WERI-Rb-1 (cell line): ENCODE data around the gene PUM2.

ENCODE experiments used
- DNase-seq: peaks from one replicate; pipeline ENCODE4 v3.0.0-alpha.2; 2020
- H3K27ac ChIP-seq: fragments of 250-450 bp; sonication (Bioruptor Pico); 2 replicates; pipeline ENCODE4 v1.5.1; 2020; ENCODE audit warnings: mild to moderate bottlenecking, moderate library complexity
- H3K27me3 ChIP-seq: fragments of 250-450 bp; sonication (Bioruptor Pico); 2 replicates; pipeline ENCODE4 v1.5.1; 2021; ENCODE audit warnings: mild to moderate bottlenecking, low read depth, moderate library complexity; ENCODE audit not compliant: insufficient read depth, severe bottlenecking
- H3K36me3 ChIP-seq: fragments of 250-450 bp; sonication (Bioruptor Pico); 2 replicates; pipeline ENCODE4 v1.5.1; 2020; ENCODE audit warnings: mild to moderate bottlenecking, moderate library complexity
- H3K4me3 ChIP-seq: 2 replicates; pipeline ENCODE4 v1.5.1; 2011; ENCODE audit warnings: low read depth, mild to moderate bottlenecking, control low read depth, low read length
- H3K9me3 ChIP-seq: fragments of 250-450 bp; sonication (Bioruptor Pico); 2 replicates; pipeline ENCODE4 v1.5.1; 2021; ENCODE audit warnings: mild to moderate bottlenecking, moderate library complexity; ENCODE audit not compliant: severe bottlenecking
- CTCF ChIP-seq: IDR thresholded peaks from 2 replicates; pipeline ENCODE4 v1.5.1; 2011; ENCODE audit warnings: low read depth, mild to moderate bottlenecking, control low read depth, inconsistent platforms, low read length

PUM2 gene

DNA sequence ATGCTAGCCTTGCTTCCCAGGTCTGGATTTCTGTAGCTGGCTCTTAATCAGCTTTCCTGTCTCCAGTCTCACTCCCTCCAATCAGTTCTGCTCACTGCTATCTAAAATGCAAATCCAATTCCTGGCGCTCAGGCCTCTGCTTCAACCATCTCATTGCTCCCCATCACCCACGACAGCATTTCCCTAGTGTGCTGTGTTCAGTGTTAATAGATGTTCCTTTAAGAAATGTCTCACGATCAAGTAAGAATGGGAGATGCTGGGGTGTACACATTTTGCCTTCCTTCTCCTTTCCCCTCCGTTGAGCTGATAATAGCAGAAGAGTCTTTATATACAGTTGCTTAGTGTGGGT, 1.6 kb upstream of the PUM2 start:
- TF ChIP-seq CTCF = no peak
- H3K27ac ChIP-seq = peak overlapping the region; percentile 97

DNA sequence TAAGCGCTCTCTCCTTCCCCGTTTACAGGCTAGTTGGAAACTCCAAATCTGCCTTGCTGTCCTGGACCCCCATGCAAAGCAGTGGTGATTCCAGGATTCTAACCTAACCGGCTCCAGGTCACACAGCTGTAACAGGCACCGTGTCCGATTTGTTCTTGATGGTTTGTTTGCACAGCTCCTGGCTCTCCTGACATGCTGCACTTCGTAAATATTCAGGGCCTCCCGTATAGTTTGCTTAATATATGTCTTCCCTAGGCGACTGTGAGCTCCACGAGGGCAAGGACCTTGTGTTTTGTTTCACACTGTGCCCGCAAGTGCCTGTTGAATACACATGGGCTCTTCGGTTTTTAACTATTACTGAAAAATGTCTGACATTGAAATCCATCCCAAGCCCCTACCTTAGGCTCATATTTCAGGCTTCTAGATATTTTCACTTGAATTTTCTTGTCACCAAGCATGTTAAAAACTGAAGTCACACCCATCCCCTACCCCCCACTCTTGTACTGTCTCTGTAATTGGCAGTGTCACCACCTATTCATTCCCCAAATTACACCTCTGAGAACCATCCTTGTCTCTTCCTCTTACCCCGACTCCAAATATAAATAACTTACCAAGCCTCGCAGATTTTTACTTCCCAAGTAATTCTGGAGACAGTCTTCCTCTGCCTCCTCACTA, 1.0 kb upstream of the PUM2 start:
- H3K4me3 ChIP-seq = peak overlapping the region; percentile 63
- TF ChIP-seq CTCF = no peak
- H3K9me3 ChIP-seq = no peaks in the 10 kb centered on the region
- peaks cover 30% of the 10 kb centered on the region for H3K36me3 ChIP-seq
- DNase-seq = no peak
- H3K27ac ChIP-seq = peak overlapping the region; percentile 97
- no peaks in the 10 kb centered on the region for H3K27me3 ChIP-seq

More for the DNA sequence above, 1.6 kb upstream of the PUM2 start:
- Histone ChIP-seq H3K9me3 (no peaks in the 10 kb centered on the region), H3K4me3 (peak overlapping the region; percentile 63), H3K36me3 (peaks cover 25% of the 10 kb centered on the region), H3K27me3 (no peaks in the 10 kb centered on the region)
- DNase-seq = peak; percentile 79

GRCh38 chr2:20350041-20350712, 467 bp downstream of the PUM2 start:
- TF ChIP-seq CTCF = no peak
- H3K27ac ChIP-seq = peak overlapping the region; percentile 100
- peak; percentile 82 for DNase-seq
- peak overlapping the region; percentile 78 for H3K4me3 ChIP-seq
- H3K36me3 ChIP-seq = peaks cover 45% of the 10 kb centered on the region
- H3K27me3 ChIP-seq = no peaks in the 10 kb centered on the region
- no peaks in the 10 kb centered on the region for H3K9me3 ChIP-seq

DNA sequence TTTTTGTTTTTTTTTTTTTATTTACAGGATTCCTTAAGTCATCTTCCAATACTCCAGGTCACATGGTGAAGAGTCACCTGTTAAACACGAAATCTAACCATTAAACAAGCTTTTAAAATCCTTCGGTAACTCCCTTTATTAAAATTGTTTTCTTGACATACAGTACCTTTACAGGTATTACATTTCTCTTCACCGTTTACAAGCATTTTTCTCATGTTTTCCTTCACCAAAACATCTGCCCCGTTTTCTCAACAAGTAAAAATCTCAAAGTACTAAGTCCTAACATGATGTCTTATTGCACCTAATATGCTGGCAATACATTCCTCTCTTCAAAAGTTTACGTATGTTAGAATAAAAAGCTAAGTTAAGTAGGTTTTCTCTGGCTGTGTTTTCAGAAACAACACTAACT, 1.1 kb downstream of the PUM2 start:
- Histone ChIP-seq H3K27ac (peak overlapping the region; percentile 100), H3K4me3 (peak overlapping the region; percentile 78), H3K9me3 (no peaks in the 10 kb centered on the region), H3K27me3 (no peaks in the 10 kb centered on the region), H3K36me3 (peaks cover 47% of the 10 kb centered on the region)
- DNase-seq = no peak
- TF ChIP-seq CTCF = no peak

- no peak overlapping the region for H3K27ac ChIP-seq
These were observed 2.1 kb downstream of the PUM2 start for GRCh38 chr2:20348542-20348941.

More at GRCh38 chr2:20348542-20348941, 2.1 kb downstream of the PUM2 start:
- Histone ChIP-seq H3K27me3 (no peaks in the 10 kb centered on the region), H3K4me3 (peak overlapping the region; percentile 78; the same call in 1 of the 2 replicates), H3K9me3 (no peaks in the 10 kb centered on the region), H3K36me3 (peaks cover 49% of the 10 kb centered on the region)
- DNase-seq = no peak
- no peak for TF ChIP-seq CTCF
